Kidney (tissue), 14 donors: Measurements from ENCODE around the gene ERBB4. TPM values are rescaled to one million over a fixed set of nuclear protein-coding genes. Genes with fewer than 3 reads are reported as not detected.
A peak's percentile ranks its signal among the peaks of the same experiment; 100 is the strongest.
"Not testable (repeated sequence)": the region's sequence is repeated elsewhere in the genome, so short reads cannot be mapped to it uniquely, and the experiment has no call there.

Source experiments
- DNase-seq, 5 donors: peaks; one replicate each; pipeline ENCODE4 v3.0.0-alpha.2; 2013 to 2020
- FAIRE-seq: peaks from 2 replicates; lab custom pipeline; 2012; peaks lifted over from hg19 to GRCh38; lab: Jason Lieb, UNC
- H3K27ac ChIP-seq, 2 donors: one replicate each; pipeline ENCODE4 v1.7.0; 2013; ENCODE audit warnings: low read depth in 2 of 2, low read length in 2 of 2, inconsistent platforms in 1 of 2
- H3K27me3 ChIP-seq: one replicate; pipeline ENCODE4 v1.7.1; 2013; ENCODE audit warnings: low read length, inconsistent platforms; ENCODE audit not compliant: control insufficient read depth, insufficient read depth
- H3K36me3 ChIP-seq, 3 donors: one replicate each; pipeline versions ENCODE4 v1.7.0 to v1.7.1; 2013; ENCODE audit warnings: low read length in 3 of 3, control low read depth in 1 of 3, inconsistent platforms in 1 of 3; ENCODE audit not compliant: insufficient read depth in 3 of 3, control insufficient read depth in 2 of 3
- H3K4me1 ChIP-seq, 3 donors: one replicate each; pipeline versions ENCODE4 v1.7.0 to v1.7.1; 2013; ENCODE audit warnings: low read length in 3 of 3, inconsistent platforms in 1 of 3, low read depth in 1 of 3; ENCODE audit not compliant: control insufficient read depth in 2 of 3, insufficient read depth in 2 of 3
- H3K4me3 ChIP-seq, 3 donors: one replicate each; pipeline versions ENCODE4 v1.7.0 to v1.8.1; 2013; ENCODE audit warnings: low read length in 3 of 3, control low read depth in 1 of 3, inconsistent platforms in 1 of 3
- H3K9ac ChIP-seq, 3 donors: one replicate each; pipeline versions ENCODE4 v1.7.0 to v1.7.1; 2013; ENCODE audit warnings: low read length in 3 of 3, control low read depth in 1 of 3, inconsistent platforms in 1 of 3
- H3K9me3 ChIP-seq, 3 donors: one replicate each; pipeline versions ENCODE4 v1.7.0 to v1.7.1; 2013; ENCODE audit warnings: low read length in 3 of 3, control low read depth in 1 of 3, inconsistent platforms in 1 of 3; ENCODE audit not compliant: control insufficient read depth in 2 of 3, insufficient read depth in 1 of 3
- intact Hi-C: fragments of 100-400 bp; cut with DNase I; formaldehyde crosslinking; loops from one replicate; pipeline ENCODE4 v1.11.1; 2022
- polyA plus RNA-seq: library from polyadenylated mRNA; stranded (reverse); fragments of 350-450 nt; fragmentation: Illumina TruSeq; extraction: RNeasy Lipid Tissue Mini Kit (QIAGEN cat#74804); gene quantifications from one replicate; pipeline ENCODE4 v1.2.3, GENCODE V29; 2014; ENCODE audit warnings: low read depth, low replicate concordance; ENCODE audit not compliant: insufficient read depth
- total RNA-seq: library from RNA; stranded (reverse); fragmentation: NEBNext Ultra II Directional; extraction: Animal tissue kit (Norgen Biotek cat#: 25700); gene quantifications from one replicate; pipeline ENCODE4 v1.2.1, GENCODE V29; 2021
- TF ChIP-seq, protein P1 (sequence below): IDR thresholded peaks from 3 replicates; pipeline ENCODE4 v1.5.1; 2012; ENCODE audit warnings: mild to moderate bottlenecking, moderate library complexity, borderline replicate concordance; ENCODE audit not compliant: insufficient read depth; ENCODE audit errors: extremely low read depth
- donor health status: control.
- donor health status: control.
- donor health status: control.
- donor health status: control.
- donor health status: control.
- donor health status: DM: yes; HTN: yes; CAD: no.
- donor health status: Normal renal cell carcinoma (clear cell type).

The ERBB4 gene
- total and polyA plus RNA-seq, 2 donors from 2014 or later = 3.9 to 152 TPM

DNA sequence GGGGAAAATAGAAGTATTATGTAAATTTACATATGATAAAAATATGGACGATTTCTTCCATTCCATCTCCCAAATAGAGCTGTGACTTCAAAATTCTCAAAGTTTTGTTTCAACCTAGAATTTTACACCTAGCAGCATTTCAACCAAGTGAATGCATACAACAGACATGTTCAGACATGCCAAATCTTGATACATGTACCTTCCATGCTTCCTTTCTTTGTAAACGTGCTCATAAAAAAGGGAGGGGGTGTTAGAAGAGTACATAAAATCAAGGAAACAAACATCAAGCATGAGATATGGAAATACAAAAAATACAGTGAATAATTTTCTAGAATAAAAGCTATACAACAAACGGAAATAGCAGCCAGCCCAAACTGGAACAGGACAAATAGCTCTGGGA, 974.2 kb downstream of the ERBB4 start:
- no peaks in the 10 kb centered on the region for H3K36me3 ChIP-seq
- intact Hi-C loops = no loop called here
- no peaks in the 10 kb centered on the region for H3K4me1 ChIP-seq
- TF ChIP-seq, protein P1, sequence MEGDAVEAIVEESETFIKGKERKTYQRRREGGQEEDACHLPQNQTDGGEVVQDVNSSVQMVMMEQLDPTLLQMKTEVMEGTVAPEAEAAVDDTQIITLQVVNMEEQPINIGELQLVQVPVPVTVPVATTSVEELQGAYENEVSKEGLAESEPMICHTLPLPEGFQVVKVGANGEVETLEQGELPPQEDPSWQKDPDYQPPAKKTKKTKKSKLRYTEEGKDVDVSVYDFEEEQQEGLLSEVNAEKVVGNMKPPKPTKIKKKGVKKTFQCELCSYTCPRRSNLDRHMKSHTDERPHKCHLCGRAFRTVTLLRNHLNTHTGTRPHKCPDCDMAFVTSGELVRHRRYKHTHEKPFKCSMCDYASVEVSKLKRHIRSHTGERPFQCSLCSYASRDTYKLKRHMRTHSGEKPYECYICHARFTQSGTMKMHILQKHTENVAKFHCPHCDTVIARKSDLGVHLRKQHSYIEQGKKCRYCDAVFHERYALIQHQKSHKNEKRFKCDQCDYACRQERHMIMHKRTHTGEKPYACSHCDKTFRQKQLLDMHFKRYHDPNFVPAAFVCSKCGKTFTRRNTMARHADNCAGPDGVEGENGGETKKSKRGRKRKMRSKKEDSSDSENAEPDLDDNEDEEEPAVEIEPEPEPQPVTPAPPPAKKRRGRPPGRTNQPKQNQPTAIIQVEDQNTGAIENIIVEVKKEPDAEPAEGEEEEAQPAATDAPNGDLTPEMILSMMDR = no peak
- no peaks in the 10 kb centered on the region for H3K27me3 ChIP-seq
- DNase-seq (no peak), FAIRE-seq (no peak)
- H3K9ac ChIP-seq = no peak overlapping the region
- no peaks in the 10 kb centered on the region for H3K9me3 ChIP-seq
- no peak overlapping the region for H3K27ac ChIP-seq
- no peak overlapping the region for H3K4me3 ChIP-seq

DNA sequence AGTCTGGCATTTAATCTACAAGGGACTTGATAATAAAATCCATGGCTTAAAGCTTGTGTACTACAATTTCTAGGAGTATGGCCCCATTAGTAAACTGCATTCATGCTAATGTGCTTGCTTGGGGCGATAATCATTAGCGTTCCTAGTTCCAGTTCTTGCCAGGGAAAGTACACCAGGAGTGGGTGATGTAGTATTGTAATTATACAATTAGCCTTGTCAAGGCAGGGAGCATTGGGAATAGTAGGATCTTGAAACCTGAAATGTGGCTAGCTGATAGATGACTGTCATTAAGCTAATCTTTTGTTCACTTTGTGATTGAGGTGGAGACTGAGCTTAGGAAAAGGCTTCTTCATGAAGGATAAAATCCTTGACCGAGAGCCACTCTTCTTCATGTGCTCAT, 993.0 kb downstream of the ERBB4 start:
- TF ChIP-seq, protein P1 = no peak
- Histone ChIP-seq H3K27ac (no peak overlapping the region), H3K4me1 (no peaks in the 10 kb centered on the region), H3K4me3 (no peak overlapping the region), H3K36me3 (no peaks in the 10 kb centered on the region), H3K27me3 (no peaks in the 10 kb centered on the region), H3K9ac (no peak overlapping the region), H3K9me3 (no peaks in the 10 kb centered on the region)
- intact Hi-C loops = no loop called here
- FAIRE-seq (no peak), DNase-seq (no peak)

DNA sequence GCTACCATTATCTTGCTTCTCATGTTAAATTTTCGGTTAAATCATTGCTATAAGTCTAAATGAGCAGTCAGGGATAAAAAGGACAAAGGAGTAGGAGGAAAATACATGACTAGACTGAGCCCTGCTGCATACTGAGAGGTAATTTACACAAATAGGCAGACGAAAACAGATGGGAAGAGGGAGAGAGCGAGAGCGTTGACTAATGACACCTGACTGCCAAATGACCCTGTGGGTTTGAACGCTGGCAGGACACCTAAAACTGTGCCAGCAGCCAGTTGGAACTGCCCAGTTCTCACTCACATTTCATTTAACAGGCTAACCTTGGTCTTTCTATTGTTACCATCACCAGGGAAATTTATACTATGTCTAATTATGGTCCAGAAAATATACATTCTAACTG, 1004.0 kb downstream of the ERBB4 start:
- intact Hi-C loops = no loop called here
- TF ChIP-seq, protein P1 = no peak
- Histone ChIP-seq H3K36me3 (no peaks in the 10 kb centered on the region), H3K9me3 (no peaks in the 10 kb centered on the region), H3K4me1 (no peaks in the 10 kb centered on the region), H3K9ac (no peak overlapping the region), H3K27me3 (no peaks in the 10 kb centered on the region), H3K27ac (no peak overlapping the region), H3K4me3 (no peak overlapping the region)
- DNase-seq (peak in 2 of 5 donors; percentile 31), FAIRE-seq (no peak)

DNA sequence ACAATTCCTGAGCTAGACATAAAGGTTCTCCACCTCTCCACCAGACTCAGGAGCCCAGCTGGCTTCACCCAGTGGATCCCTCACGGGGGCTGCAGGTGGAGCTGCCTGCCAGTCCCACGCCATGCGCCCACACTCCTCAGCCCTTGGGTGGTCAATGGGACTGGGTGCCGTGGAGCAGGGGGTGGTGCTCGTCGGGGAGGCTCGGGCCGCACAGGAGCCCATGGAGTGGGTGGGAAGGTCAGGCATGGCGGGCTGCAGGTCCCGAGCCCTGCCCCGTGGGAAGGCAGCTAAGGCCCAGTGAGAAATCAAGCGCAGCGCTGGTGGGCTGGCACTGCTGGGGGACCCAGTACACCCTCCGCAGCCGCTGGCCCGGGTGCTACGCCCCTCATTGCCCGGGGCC, 1014.4 kb downstream of the ERBB4 start:
- DNase-seq, FAIRE-seq, H3K4me3 ChIP-seq, H3K27me3 ChIP-seq, H3K27ac ChIP-seq, H3K9ac ChIP-seq, H3K9me3 ChIP-seq, H3K4me1 ChIP-seq, intact Hi-C loops, H3K36me3 ChIP-seq: not testable (repeated sequence)
